T47D (cell line): ENCODE measurements around the gene KMT2E.
A peak's percentile ranks its signal among the peaks of the same experiment; 100 is the strongest.

Experiments
- DNase-seq, 2 experiments: peaks; one replicate each; pipeline versions ENCODE4 v3.0.0 to v3.0.0-alpha.2; 2011 to 2012; ENCODE audit warnings: low read depth in 1 of 2, low spot score in 1 of 2
- JUND ChIP-seq: IDR thresholded peaks from 2 replicates; pipeline ENCODE4 v1.6.1; 2012; ENCODE audit warnings: low read depth
- in situ Hi-C: cut with HindIII; loops from 2 replicates; pipeline ENCODE4 v1.10.0; 2016; ENCODE audit warnings: low sequenced_read_pairs, low pct_unique_long_range_greater_than_20kb

Gene KMT2E, protein sequence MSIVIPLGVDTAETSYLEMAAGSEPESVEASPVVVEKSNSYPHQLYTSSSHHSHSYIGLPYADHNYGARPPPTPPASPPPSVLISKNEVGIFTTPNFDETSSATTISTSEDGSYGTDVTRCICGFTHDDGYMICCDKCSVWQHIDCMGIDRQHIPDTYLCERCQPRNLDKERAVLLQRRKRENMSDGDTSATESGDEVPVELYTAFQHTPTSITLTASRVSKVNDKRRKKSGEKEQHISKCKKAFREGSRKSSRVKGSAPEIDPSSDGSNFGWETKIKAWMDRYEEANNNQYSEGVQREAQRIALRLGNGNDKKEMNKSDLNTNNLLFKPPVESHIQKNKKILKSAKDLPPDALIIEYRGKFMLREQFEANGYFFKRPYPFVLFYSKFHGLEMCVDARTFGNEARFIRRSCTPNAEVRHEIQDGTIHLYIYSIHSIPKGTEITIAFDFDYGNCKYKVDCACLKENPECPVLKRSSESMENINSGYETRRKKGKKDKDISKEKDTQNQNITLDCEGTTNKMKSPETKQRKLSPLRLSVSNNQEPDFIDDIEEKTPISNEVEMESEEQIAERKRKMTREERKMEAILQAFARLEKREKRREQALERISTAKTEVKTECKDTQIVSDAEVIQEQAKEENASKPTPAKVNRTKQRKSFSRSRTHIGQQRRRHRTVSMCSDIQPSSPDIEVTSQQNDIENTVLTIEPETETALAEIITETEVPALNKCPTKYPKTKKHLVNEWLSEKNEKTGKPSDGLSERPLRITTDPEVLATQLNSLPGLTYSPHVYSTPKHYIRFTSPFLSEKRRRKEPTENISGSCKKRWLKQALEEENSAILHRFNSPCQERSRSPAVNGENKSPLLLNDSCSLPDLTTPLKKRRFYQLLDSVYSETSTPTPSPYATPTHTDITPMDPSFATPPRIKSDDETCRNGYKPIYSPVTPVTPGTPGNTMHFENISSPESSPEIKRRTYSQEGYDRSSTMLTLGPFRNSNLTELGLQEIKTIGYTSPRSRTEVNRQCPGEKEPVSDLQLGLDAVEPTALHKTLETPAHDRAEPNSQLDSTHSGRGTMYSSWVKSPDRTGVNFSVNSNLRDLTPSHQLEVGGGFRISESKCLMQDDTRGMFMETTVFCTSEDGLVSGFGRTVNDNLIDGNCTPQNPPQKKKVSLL (N-terminal part only)

DNA sequence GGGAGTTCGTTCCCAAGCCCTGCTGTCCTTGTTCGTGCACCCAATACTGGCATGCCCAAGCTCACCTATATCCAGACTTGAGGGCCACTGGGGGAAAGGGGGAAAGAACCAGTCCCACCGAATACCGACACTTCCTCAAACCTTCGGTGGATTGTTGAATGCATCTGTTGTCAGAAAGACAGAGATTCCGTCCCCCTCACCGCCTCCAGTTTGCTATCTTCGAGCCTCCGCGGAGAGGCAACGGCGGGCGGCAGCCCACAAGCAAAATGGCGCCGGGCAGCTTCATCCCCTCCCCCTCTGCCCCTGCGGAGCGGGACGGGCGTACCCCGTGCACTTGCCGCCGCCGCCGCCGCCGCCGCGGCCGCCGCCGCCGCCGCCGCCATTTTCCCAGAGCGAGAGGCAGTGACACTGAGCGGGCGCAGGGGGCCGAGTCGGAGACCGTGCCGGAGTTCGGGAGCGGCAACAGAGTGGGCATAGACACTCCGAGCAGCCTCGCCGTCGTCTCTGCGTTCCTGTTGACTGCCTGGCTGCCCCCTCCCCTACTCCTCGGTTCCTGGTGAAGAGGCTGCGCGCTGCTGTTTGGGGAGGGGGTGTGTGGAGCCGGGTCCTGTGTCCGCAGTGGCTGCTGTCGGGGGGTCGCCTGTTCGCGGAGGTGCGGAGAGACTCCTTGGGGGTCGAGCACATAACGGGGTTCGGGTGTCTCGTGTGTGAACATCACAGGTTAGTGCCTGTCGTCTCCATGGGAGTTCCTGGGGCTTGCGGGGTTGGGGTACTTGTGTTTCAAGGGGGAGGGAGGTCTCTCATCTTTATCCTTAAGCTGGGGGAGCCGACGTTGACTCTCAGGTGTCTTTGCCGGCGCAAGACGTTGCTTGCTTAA is at the start of gene KMT2E:
KMT2E (plus strand) TSS at position 390 of the 877 bp plus-strand sequence. CDS start 26,748 bp downstream, outside the sequence.
- in situ Hi-C loops: no loop called here
- TF ChIP-seq JUND: no peak
- DNase-seq: peak in 1 of 2 experiments; percentile 85

DNA sequence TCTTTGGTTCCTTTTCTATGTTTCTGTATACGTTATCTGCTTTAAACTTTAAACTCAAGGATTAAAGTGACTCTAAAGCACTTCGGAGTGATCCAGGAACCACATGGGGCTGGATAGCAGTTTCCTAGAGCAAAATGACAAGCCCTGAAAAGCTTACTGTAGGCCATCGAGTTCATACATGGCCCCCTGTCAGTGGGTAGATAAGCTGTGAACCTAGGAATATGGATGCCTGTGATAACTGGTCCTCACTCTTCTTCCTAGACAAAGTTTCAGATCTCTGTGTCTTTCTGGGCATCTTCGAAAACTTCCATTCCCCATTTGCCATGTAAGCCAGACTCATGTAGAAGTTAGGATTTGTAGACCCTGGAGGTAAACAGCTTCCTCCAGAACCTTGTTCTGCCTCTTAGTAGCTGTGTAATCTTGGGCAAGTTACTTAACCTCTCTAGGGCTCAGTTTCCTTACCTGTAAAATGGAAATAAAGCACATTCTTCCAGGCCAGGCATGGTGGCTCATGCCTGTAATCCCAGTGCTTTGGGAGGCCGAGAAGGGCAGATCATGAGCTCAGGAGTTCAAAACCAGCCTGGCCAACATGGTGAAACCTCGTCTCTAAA is 49.3 kb upstream of the KMT2E start:
- in situ Hi-C loops: no loop called here
- DNase-seq: no peak

DNA sequence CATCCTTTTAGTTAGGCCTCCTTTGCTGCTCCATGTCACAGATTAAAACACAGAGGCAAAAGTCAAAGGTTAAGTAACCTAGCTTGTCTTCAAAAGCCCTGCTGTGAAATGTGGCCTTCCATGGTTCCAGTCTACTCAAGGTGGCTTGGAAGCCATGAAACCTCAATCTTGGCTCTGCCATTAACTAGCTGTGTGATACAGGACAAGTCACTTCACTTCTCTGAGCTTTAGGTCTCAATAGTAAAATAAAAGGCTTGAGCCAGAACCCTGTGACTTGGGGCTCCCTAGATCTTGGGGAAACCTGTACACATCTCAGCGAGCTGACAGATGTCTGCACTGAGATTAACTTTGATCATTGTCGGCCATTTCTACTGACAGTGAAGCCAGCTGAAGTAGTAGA is 48.0 kb upstream of the KMT2E start:
- in situ Hi-C loops: no loop called here
- TF ChIP-seq JUND: no peak
- DNase-seq: no peak

More for the DNA sequence above, 49.3 kb upstream of the KMT2E start:
- no peak for TF ChIP-seq JUND

DNA sequence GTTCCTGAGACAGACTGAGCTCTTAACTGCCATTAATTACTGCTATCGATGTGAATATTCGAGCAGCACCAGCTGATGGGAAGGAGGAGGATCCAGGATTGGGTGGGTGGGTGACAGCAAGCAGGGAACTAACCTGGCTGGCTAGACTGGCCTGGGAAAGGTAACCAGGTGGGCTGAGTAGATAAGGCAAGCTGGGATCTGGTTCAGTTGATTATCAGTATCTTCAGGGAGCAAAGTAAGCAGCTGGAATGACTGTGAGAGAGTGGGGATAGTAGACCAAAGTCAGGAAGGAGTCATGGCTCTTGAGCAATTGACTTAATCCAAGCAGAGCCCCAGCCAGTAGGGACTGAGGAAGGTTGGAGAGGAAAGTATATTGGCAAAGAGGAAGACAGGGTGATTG is 46.9 kb upstream of the KMT2E start:
- no peak for TF ChIP-seq JUND
- DNase-seq: no peak
- in situ Hi-C loops: no loop called here

DNA sequence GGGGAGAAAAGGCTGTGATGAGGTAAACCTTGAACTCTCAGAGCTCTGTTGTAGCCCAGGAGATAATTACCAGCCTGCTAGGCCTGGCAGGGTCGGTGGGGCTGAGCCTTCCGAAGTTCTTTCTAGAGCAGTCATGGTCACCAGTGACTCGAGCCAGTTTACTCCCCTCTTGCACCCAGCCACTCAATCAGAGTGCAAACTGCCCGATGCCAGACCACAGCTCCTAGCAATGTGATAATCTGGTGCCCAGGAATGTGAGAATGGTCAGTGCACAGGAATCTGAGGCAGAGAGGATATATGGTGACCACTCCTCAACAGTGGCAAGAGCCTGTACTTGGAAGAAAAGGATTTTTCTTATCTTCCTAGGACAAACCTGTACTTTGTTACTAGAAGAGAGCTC is 46.4 kb upstream of the KMT2E start:
- no peak for TF ChIP-seq JUND

DNA sequence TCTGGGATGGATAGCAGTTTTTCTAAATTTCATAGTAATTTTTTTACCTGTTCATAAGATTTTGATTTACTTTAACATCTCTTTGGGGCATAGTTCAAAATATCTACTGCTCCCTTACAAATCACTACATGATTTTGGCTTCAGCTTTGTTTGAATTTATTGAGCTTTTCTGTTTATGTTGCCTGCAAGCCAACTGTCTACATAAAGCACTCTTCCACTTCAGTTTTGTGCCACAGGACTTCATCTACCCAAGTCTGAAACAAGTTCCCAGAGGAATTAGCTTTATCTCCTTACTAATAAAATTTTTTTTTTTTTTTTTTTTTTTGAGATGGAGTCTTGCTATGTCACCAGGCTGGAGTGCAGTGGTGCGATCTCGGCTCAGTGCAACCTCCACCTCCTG is 45.4 kb upstream of the KMT2E start:
- TF ChIP-seq JUND: no peak
- DNase-seq: no peak
- in situ Hi-C loops: no loop called here

More for the DNA sequence above, 46.4 kb upstream of the KMT2E start:
- no peak for DNase-seq
- in situ Hi-C loops: no loop called here

DNA sequence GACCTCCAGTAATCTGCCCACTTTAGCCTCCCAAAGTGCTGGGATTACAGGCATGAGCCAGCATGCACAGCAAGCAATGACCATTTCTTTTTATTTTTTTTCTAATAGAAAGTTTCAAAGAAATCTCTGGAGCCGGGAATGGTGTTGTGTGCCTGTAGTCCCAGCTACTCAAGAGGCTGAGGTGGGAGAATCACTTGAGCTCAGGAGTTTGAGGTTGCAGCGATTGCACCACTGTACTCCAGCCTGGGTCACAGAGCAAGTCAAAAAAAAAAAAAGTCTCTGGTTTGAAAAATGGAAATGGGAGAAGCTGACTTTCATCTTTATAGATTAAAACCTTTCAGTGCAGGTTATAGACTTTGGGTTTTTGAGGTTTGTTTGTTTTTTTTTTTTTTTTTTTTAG is 44.8 kb upstream of the KMT2E start:
- in situ Hi-C loops: no loop called here
- TF ChIP-seq JUND: no peak

DNA sequence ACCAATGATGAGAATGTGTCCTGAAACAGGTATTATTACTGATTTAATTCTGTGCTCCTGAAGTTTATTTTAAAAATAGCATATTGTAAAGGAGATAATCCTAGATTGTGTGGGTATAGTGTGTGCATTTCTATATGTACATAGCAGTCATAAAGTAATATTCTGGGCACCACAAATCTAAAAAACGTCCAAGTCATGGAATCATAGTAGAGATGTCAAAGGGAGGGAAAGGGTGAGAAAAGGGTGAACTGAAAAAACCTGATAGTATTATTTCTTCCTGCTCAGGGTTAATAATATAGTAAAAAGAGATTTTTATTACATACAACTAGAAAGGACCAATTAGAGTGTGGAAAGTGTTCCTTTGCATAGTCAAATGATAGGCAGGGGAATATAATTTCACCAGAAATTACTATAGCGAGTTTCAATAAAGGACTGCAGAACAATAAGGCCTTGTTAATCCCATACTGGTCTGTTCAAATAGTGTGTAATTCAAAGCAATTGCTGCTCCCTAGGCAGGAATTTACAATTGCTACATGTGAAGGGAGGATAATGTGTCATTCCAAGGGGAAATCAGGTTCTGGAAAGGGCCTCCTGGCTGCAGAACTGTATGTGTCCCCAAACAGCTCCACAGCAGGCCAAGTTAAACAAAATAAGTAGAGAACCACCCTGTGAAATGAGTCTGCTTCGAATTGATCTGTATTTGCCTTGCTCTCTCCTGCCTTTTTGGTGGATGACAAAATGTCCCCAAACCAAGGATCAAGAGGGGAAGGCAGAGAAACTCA is 42.5 kb upstream of the KMT2E start:
- in situ Hi-C loops: no loop called here
- TF ChIP-seq JUND: no peak
- DNase-seq: no peak

More for the DNA sequence above, 44.8 kb upstream of the KMT2E start:
- no peak for DNase-seq

DNA sequence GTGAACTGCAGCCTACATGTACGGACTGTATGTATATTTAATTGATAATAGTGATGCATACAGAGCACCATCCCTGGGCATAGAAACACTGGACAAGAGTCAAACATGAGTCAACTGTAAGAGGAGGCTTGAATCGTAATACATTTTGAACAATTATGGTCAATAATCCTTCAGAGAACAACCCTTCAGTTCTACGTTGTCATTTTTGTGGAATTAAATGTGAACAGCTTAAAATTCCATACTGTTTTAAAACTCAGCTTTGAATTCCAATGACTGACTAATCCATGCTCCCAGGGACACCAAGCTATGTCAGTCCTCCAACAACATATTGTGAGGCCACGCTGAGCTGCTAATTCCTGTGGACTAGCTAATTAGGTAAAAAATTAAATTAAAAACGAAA is 41.5 kb upstream of the KMT2E start:
- in situ Hi-C loops: no loop called here
- no peak for DNase-seq
- no peak for TF ChIP-seq JUND

DNA sequence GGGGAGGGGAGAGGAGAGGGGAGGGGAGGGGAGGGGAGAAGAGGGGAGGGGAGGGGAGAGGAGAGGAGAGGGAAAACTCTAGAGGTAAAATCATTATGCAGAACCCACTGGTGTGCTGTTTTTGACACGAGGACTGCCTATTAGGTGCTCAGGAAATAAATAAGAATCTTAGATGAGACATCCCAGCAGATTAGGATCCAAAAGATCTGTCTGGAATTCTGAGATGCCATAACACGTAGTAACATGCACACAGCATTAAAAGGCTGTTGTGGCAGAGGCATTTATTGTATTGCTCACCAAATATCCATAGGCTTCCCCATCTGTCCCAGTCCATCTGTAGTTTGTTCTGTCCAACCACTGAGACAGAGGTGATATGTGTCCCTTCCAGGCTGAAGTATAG is 40.8 kb upstream of the KMT2E start:
- no peak for TF ChIP-seq JUND
- in situ Hi-C loops: no loop called here
- DNase-seq: no peak
